ENCODE data around the gene SMC1B.

DNA sequence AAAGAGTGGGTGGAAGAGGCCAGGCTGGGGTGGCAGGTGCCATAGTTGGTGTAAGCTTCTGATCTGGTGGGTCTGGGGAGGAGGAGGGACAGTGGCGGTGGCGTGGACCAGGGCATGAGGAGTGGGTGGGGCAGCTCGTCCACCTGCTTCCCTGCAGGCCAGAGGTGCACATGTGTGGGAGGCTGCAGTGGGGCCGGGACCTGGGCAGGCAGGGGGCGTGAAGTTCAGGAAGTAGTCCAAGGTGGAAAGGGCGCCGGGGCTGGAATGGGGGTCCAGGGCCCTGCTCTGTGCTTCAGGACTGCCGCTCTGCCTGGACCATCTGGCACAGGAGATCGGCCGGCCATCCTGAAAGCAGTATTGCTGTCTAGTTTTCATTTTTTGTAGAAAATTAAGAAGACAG, 16.0 kb upstream of the SMC1B start:
- TF ChIP-seq, protein P1, sequence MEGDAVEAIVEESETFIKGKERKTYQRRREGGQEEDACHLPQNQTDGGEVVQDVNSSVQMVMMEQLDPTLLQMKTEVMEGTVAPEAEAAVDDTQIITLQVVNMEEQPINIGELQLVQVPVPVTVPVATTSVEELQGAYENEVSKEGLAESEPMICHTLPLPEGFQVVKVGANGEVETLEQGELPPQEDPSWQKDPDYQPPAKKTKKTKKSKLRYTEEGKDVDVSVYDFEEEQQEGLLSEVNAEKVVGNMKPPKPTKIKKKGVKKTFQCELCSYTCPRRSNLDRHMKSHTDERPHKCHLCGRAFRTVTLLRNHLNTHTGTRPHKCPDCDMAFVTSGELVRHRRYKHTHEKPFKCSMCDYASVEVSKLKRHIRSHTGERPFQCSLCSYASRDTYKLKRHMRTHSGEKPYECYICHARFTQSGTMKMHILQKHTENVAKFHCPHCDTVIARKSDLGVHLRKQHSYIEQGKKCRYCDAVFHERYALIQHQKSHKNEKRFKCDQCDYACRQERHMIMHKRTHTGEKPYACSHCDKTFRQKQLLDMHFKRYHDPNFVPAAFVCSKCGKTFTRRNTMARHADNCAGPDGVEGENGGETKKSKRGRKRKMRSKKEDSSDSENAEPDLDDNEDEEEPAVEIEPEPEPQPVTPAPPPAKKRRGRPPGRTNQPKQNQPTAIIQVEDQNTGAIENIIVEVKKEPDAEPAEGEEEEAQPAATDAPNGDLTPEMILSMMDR (conservative IDR thresholded peaks at IDR 0.05), result no peak
- TF ChIP-seq EZH2 (IDR thresholded peaks at IDR 0.05; ENCODE audit: low read depth), result no peak
